ENCODE results near the gene USP17L11. TPM values are rescaled to one million over a fixed set of nuclear protein-coding genes. Genes with fewer than 3 reads are reported as not detected.
"Not testable (repeated sequence)": the region's sequence is repeated elsewhere in the genome, so short reads cannot be mapped to it uniquely, and the experiment has no call there.

USP17L11 gene
- total RNA-seq, 2 donors from 2014 or later = not detected

DNA sequence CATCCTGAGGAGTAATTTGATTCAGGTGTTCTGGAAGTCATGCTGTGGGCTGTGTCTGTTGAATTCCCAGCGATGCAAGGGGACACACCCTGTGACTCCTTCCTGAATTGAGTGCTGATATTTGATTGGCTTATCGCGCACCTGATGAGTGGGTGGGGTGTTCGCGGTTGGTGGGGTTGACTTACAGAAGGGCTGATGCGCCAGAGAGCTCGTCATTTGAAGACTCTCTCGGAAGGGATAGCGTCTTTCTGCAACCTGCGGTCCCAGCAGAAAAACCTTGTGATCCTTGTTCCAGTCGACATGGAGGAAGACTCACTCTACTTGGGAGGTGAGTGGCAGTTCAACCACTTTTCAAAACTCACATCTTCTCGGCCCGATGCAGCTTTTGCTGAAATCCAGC is 37.9 kb downstream of the USP17L11 start, which contains the start of gene USP17L19:
Gene USP17L19, plus strand, starts transcription at position 301 of the 400 bp plus-strand sequence. Its CDS starts 0 bp downstream, at position 301.
- not testable (repeated sequence) for H3K27ac Mint-ChIP-seq; H3K27me3 Mint-ChIP-seq (ENCODE audit: low read depth); DNase-seq; H3K36me3 Mint-ChIP-seq (ENCODE audit: insufficient read depth in 2 of 2); H3K9me3 Mint-ChIP-seq; H3K4me3 Mint-ChIP-seq; ATAC-seq (replicated peaks in 1 of 2); H3K4me1 Mint-ChIP-seq (ENCODE audit: low read depth)

- not testable (repeated sequence) for H3K9me3 Mint-ChIP-seq; H3K36me3 Mint-ChIP-seq (ENCODE audit: insufficient read depth in 2 of 2); DNase-seq; H3K27ac Mint-ChIP-seq; H3K4me3 Mint-ChIP-seq; H3K4me1 Mint-ChIP-seq (ENCODE audit: low read depth); ATAC-seq (replicated peaks in 1 of 2); H3K27me3 Mint-ChIP-seq (ENCODE audit: low read depth)
Observed at GRCh38 chr4:9257824-9258223, 42.6 kb downstream of the USP17L11 start, which contains the start of gene USP17L20. USP17L20 (plus strand) TSS chr4:9258124; CDS start chr4:9258124, 0 bp downstream.

DNA sequence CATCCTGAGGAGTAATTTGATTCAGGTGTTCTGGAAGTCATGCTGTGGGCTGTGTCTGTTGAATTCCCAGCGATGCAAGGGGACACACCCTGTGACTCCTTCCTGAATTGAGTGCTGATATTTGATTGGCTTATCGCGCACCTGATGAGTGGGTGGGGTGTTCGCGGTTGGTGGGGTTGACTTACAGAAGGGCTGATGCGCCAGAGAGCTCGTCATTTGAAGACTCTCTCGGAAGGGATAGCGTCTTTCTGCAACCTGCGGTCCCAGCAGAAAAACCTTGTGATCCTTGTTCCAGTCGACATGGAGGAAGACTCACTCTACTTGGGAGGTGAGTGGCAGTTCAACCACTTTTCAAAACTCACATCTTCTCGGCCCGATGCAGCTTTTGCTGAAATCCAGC is 47.4 kb downstream of the USP17L11 start, which contains the start of gene USP17L21:
Gene USP17L21, plus strand, starts transcription at position 301 of the 400 bp plus-strand sequence. Its CDS starts 0 bp downstream, at position 301.
- not testable (repeated sequence) for DNase-seq; ATAC-seq (replicated peaks in 1 of 2); H3K27me3 Mint-ChIP-seq (ENCODE audit: low read depth); H3K36me3 Mint-ChIP-seq (ENCODE audit: insufficient read depth in 2 of 2); H3K27ac Mint-ChIP-seq; H3K4me1 Mint-ChIP-seq (ENCODE audit: low read depth); H3K4me3 Mint-ChIP-seq; H3K9me3 Mint-ChIP-seq

Other genes starting within 250 kb of the USP17L11 start
- gene FAM90A26, start 45.0 kb upstream of the USP17L11 start, total RNA-seq = not detected
- gene USP17L10, start 4.7 kb upstream of the USP17L11 start, total RNA-seq = not detected
- not detected for gene USP17L12, start 4.7 kb downstream of the USP17L11 start, total RNA-seq
- gene USP17L13, start 9.5 kb downstream of the USP17L11 start, total RNA-seq = not detected
- not detected for gene USP17L15, start 19.0 kb downstream of the USP17L11 start, total RNA-seq
- not detected for gene USP17L17, start 28.5 kb downstream of the USP17L11 start, total RNA-seq
- not detected for gene USP17L18, start 33.2 kb downstream of the USP17L11 start, total RNA-seq
- not detected for gene USP17L19, start 38.0 kb downstream of the USP17L11 start, total RNA-seq
- not detected for gene USP17L20, start 42.7 kb downstream of the USP17L11 start, total RNA-seq
- not detected for gene USP17L21, start 47.5 kb downstream of the USP17L11 start, total RNA-seq
- not detected for gene USP17L22, start 52.2 kb downstream of the USP17L11 start, total RNA-seq
- gene USP17L24, start 109.8 kb downstream of the USP17L11 start, total RNA-seq = not detected
- gene USP17L25, start 114.5 kb downstream of the USP17L11 start, total RNA-seq = not detected
- not detected for gene USP17L26, start 119.3 kb downstream of the USP17L11 start, total RNA-seq
- not detected for gene USP17L5, start 124.0 kb downstream of the USP17L11 start, total RNA-seq
- gene USP17L27, start 128.7 kb downstream of the USP17L11 start, total RNA-seq = not detected
- not detected for gene USP17L28, start 133.5 kb downstream of the USP17L11 start, total RNA-seq
- not detected for gene USP17L29, start 138.2 kb downstream of the USP17L11 start, total RNA-seq
- not detected for gene USP17L30, start 147.7 kb downstream of the USP17L11 start, total RNA-seq
- not detected for gene DEFB131A, start 229.0 kb downstream of the USP17L11 start, total RNA-seq